Gastroesophageal sphincter (tissue), 4 donors: ENCODE measurements around the gene NPDC1. TPM values are rescaled to one million over a fixed set of nuclear protein-coding genes. Genes with fewer than 3 reads are reported as not detected.

ENCODE experiments used
- ATAC-seq: fragments of 150-250 bp; one replicate; pipeline ENCODE4 v1.9.1; 2016; ENCODE audit warnings: mild to moderate bottlenecking, moderate library complexity
- H3K27ac ChIP-seq, 4 donors: fragments of 200-600 bp; sonication (generic) in 3 of 4; 1 replicate in 3 of 4; 2 replicates in 1 of 4; pipeline ENCODE4 v1.5.1; 2016 to 2019
- H3K27me3 ChIP-seq: fragments of 200-600 bp; sonication (generic); one replicate; pipeline ENCODE4 v1.5.1; 2019
- H3K36me3 ChIP-seq, 2 donors: fragments of 200-600 bp; sonication (generic); one replicate each; pipeline ENCODE4 v1.5.1; 2019; ENCODE audit warnings: control low read depth in 1 of 2
- H3K4me1 ChIP-seq, 3 donors: fragments of 200-600 bp; sonication (generic); 1 replicate in 2 of 3; 2 replicates in 1 of 3; pipeline ENCODE4 v1.5.1; 2016 to 2019; ENCODE audit warnings: control low read depth in 2 of 3
- H3K4me3 ChIP-seq, 2 donors: fragments of 200-600 bp; sonication (generic); one replicate each; pipeline ENCODE4 v1.5.1; 2019; ENCODE audit warnings: mild to moderate bottlenecking in 1 of 2, moderate library complexity in 1 of 2
- H3K9me3 ChIP-seq, 3 donors: fragments of 200-600 bp; sonication (generic); one replicate each; pipeline ENCODE4 v1.5.1; 2017 to 2019; ENCODE audit warnings: control low read depth in 2 of 3
- EP300 ChIP-seq: sonication (generic); formaldehyde crosslinking; IDR thresholded peaks from one replicate; pipeline ENCODE4 v1.6.1; 2017; ENCODE audit warnings: antibody characterized with exemption, mild to moderate bottlenecking
- POLR2A ChIP-seq, 2 donors: fragments of 450-650 bp; IDR thresholded peaks; one replicate each; pipeline ENCODE4 v1.6.1; 2017; ENCODE audit warnings: antibody characterized with exemption in 2 of 2, mild to moderate bottlenecking in 2 of 2, moderate library complexity in 1 of 2
- POLR2AphosphoS5 ChIP-seq: sonication (generic); formaldehyde crosslinking; IDR thresholded peaks from one replicate; pipeline ENCODE4 v1.6.1; 2017; ENCODE audit warnings: antibody characterized with exemption
- WGBS, 2 donors: methylation state at CpG; one replicate each; pipeline ENCODE4 v1.1.5; 2018; ENCODE audit warnings: low coverage in 1 of 2; 5-methylcytosine and 5-hydroxymethylcytosine counted together
- total RNA-seq, 4 donors: library from RNA; depleted of rRNA; stranded (reverse); fragments of >200 nt; gene quantifications; one replicate each; pipeline ENCODE4 v1.1.0, GENCODE V29; 2016
- TF ChIP-seq, protein P1 (sequence below), 4 experiments: fragments of 200-600 bp in 2 of 4; fragments of 450-650 bp in 2 of 4; sonication (generic) in 1 of 4; IDR thresholded peaks; one replicate each; pipeline ENCODE4 v1.5.1; 2017 to 2019; ENCODE audit warnings: antibody characterized with exemption in 4 of 4, mild to moderate bottlenecking in 2 of 4, moderate library complexity in 2 of 4

The NPDC1 gene
- total RNA-seq, 4 donors from 2014 or later: 50.4 to 69.9 (median 59.5) TPM

DNA sequence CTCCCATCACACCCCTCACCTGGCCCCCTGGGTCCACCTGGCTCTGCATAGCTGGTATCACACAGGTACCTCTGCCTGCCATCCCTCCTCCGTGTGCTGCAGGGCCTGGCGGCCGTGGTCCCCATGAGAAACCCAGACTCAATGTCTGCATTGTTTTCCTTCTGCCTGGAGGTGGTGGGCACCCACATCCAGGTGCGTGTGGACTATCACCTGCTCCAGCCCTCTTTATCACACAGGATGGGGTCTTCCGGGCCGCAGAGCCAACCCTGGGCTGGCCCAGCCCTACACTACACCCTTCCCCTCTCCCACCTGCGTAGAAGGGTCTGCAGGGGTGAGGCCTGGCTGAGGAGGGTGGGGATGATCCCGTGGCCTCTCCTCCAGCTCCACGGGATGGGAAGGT lies 7.1 kb downstream of the NPDC1 start:
- H3K36me3 ChIP-seq: peaks cover 0 to 58% of the 10 kb centered on the region in 2 donors
- no peak for ATAC-seq
- TF ChIP-seq POLR2AphosphoS5: no peak
- TF ChIP-seq POLR2A (IDR thresholded peaks at IDR 0.05): no peak
- 80% methylated on average over 1 of the region's 9 CpGs; no CpG with 5 or more reads in 1 of the 2 donors for WGBS, 2 donors
- peaks cover 0 to 31% (median 13%) of the 10 kb centered on the region in 3 donors for H3K4me1 ChIP-seq
- no peaks in the 10 kb centered on the region for H3K9me3 ChIP-seq
- H3K27me3 ChIP-seq: peaks cover 16% of the 10 kb centered on the region
- H3K4me3 ChIP-seq: no peak overlapping the region
- H3K27ac ChIP-seq: no peak overlapping the region

DNA sequence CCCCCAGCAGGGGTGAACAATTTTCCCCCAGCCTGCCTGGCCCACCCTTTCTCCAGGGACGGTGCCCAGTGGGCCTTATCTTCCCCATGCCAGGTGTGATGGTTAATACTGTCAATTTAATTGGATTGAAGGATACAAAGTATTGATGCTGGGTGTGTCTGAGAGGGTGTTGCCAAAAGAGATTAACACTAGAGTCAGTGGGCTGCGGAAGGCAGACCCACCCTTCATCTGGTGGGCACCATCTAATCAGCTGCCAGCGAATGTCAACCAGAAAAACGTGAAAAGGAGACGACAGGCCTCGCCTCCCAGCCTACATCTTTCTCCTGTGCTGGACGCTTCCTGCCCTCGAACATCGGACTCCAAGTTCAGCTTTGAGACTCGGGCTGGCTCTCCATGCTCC lies 8.5 kb downstream of the NPDC1 start:
- no peak for ATAC-seq
- H3K36me3 ChIP-seq: peaks cover 0 to 52% of the 10 kb centered on the region in 2 donors

DNA sequence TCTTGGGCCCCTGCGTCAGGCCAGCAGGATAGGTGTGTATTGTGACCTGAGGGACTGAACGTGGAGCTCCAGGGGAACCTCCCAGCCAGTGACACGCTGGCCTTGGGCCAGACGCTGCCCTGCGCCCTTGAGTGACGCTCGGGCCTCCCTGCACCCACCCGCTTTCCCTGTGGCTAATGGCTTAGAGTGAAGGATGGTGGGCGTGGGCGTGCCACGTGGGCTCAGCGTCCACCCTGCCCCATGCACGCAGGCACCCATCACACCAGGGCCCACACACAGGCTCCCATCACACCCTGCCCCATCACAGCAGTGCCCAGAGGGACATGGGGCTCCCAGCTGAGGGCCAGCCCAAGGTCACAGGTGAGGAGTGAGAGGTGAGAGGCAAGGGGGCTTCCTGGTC lies 8.9 kb downstream of the NPDC1 start:
- Histone ChIP-seq H3K4me3 (no peak overlapping the region), H3K4me1 (peaks cover 0 to 18% (median 13%) of the 10 kb centered on the region in 3 donors), H3K9me3 (no peaks in the 10 kb centered on the region), H3K36me3 (peaks cover 0 to 50% of the 10 kb centered on the region in 2 donors), H3K27ac (no peak overlapping the region), H3K27me3 (peaks cover 16% of the 10 kb centered on the region)
- WGBS, 2 donors: 89% methylated on average over 3 of the region's 13 CpGs; no CpG with 5 or more reads in 1 of the 2 donors
- no peak for TF ChIP-seq POLR2A (IDR thresholded peaks at IDR 0.05)
- TF ChIP-seq, protein P1, sequence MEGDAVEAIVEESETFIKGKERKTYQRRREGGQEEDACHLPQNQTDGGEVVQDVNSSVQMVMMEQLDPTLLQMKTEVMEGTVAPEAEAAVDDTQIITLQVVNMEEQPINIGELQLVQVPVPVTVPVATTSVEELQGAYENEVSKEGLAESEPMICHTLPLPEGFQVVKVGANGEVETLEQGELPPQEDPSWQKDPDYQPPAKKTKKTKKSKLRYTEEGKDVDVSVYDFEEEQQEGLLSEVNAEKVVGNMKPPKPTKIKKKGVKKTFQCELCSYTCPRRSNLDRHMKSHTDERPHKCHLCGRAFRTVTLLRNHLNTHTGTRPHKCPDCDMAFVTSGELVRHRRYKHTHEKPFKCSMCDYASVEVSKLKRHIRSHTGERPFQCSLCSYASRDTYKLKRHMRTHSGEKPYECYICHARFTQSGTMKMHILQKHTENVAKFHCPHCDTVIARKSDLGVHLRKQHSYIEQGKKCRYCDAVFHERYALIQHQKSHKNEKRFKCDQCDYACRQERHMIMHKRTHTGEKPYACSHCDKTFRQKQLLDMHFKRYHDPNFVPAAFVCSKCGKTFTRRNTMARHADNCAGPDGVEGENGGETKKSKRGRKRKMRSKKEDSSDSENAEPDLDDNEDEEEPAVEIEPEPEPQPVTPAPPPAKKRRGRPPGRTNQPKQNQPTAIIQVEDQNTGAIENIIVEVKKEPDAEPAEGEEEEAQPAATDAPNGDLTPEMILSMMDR (IDR thresholded peaks at IDR 0.05): no peak
- no peak for ATAC-seq

More for the DNA sequence above, 8.5 kb downstream of the NPDC1 start:
- H3K9me3 ChIP-seq: no peaks in the 10 kb centered on the region
- no peak for TF ChIP-seq POLR2AphosphoS5
- TF ChIP-seq, protein P1 (IDR thresholded peaks at IDR 0.05): no peak
- no peak for TF ChIP-seq EP300
- TF ChIP-seq POLR2A (IDR thresholded peaks at IDR 0.05): no peak
- WGBS, 2 donors: 85 to 87% methylated on average over 7 to 8 of the region's 10 CpGs
- no peak overlapping the region for H3K27ac ChIP-seq
- H3K27me3 ChIP-seq: peaks cover 16% of the 10 kb centered on the region
- H3K4me3 ChIP-seq: no peak overlapping the region
- peaks cover 0 to 18% (median 13%) of the 10 kb centered on the region in 3 donors for H3K4me1 ChIP-seq

DNA sequence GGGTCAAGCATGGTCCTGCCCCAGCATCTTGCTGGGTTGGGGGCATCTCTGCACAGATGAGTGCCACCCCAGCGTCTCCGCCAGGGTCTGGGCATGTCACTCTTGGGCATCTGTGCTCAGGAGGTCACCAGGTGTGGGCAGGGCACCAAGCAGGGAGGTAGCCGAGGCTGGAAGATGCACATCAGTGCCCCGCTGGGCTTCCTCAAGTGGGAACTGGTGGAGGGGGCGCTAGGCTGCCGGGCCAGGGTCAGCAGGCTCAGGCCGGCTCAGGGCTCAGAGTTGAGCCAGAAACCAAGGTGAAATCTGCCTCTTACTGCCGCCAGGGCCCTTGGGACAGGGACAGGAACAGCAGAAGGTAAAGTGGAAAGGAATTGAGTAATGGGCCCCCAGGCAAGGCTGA lies 10.0 kb downstream of the NPDC1 start:
- TF ChIP-seq POLR2A (IDR thresholded peaks at IDR 0.05) (no peak), EP300 (no peak), POLR2AphosphoS5 (no peak)
- TF ChIP-seq, protein P1 (IDR thresholded peaks at IDR 0.05): no peak
- H3K4me1 ChIP-seq: peaks cover 0 to 18% (median 13%) of the 10 kb centered on the region in 3 donors
- H3K27ac ChIP-seq: no peak overlapping the region
- no peaks in the 10 kb centered on the region for H3K9me3 ChIP-seq
- H3K4me3 ChIP-seq: no peak overlapping the region
- no peak for ATAC-seq
- peaks cover 0 to 39% of the 10 kb centered on the region in 2 donors for H3K36me3 ChIP-seq
- WGBS, 2 donors: 60% methylated on average over 1 of the region's 8 CpGs; no CpG with 5 or more reads in 1 of the 2 donors
- peaks cover 16% of the 10 kb centered on the region for H3K27me3 ChIP-seq

DNA sequence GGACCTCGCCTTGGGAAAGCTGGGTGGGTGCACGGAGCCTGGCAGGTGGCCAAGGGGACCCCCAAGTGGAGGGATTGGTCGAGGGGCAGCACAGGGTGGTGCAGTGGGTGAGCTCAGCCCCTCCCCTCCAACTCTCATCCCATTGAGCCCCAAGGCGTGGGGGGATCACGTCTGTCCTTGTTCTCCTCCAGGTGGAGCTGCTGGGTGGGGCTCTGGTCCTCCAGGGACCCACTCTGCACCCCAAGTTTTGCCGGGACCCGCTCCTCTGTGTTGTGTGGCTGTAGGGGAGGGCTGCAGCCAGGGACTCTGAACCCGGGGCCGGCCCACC lies 10.5 kb downstream of the NPDC1 start:
- Histone ChIP-seq H3K4me1 (peaks cover 0 to 18% (median 13%) of the 10 kb centered on the region in 3 donors), H3K9me3 (no peaks in the 10 kb centered on the region), H3K4me3 (no peak overlapping the region), H3K36me3 (peaks cover 0 to 34% of the 10 kb centered on the region in 2 donors), H3K27me3 (peaks cover 16% of the 10 kb centered on the region), H3K27ac (no peak overlapping the region)
- ATAC-seq: no peak
- TF ChIP-seq, protein P1 (IDR thresholded peaks at IDR 0.05): no peak
- TF ChIP-seq POLR2AphosphoS5: no peak
- TF ChIP-seq POLR2A (IDR thresholded peaks at IDR 0.05): no peak
- no peak for TF ChIP-seq EP300
- WGBS, 2 donors: 0% methylated on average over 1 of the region's 9 CpGs; no CpG with 5 or more reads in 1 of the 2 donors
